A673 (cell line): ENCODE data around the gene PCCB. TPM values are rescaled to one million over a fixed set of nuclear protein-coding genes. Genes with fewer than 3 reads are reported as not detected.

Source experiments
- BruUV-seq: library from RNA; stranded (reverse); fragments of 400-500 nt; replicated peaks from 2 replicates; lab custom pipeline; 2021; lab: Mats Ljungman, UMichigan
- CTCF ChIA-PET: fragments of 300-600 bp; sonication (Branson Sonifier 250); formaldehyde crosslinking; loops from one replicate; lab custom pipeline; 2022; ENCODE audit warnings: antibody characterized with exemption; lab: Charles Lee
- POLR2A ChIA-PET: fragments of 300-600 bp; sonication (Branson Sonifier 250); formaldehyde crosslinking; loops from one replicate; lab custom pipeline; 2022; ENCODE audit warnings: antibody characterized with exemption; ENCODE audit not compliant: low non-redundant PET; lab: Charles Lee
- DNase-seq: peaks from one replicate; pipeline ENCODE4 v3.0.0-alpha.2; 2015; ENCODE audit warnings: low spot score
- H3K27ac ChIP-seq: fragments of 200-600 bp; sonication (generic); 2 replicates; pipeline ENCODE4 v1.5.1; 2016; ENCODE audit warnings: mixed run types, low read depth, mild to moderate bottlenecking, mixed read lengths, antibody characterized with exemption, low read length; ENCODE audit not compliant: poor library complexity, severe bottlenecking
- H3K27me3 ChIP-seq: fragments of 200-600 bp; sonication (generic); replicated peaks from 2 replicates; pipeline ENCODE4 v1.6.1; 2017; ENCODE audit warnings: mixed run types, low read depth, mild to moderate bottlenecking, mixed read lengths, antibody characterized with exemption, low read length; ENCODE audit not compliant: insufficient read depth, poor library complexity
- H3K36me3 ChIP-seq: fragments of 200-600 bp; sonication (generic); 2 replicates; pipeline ENCODE4 v1.6.1; 2016; ENCODE audit warnings: mixed run types, mild to moderate bottlenecking, mixed read lengths, antibody characterized with exemption, low read length; ENCODE audit not compliant: insufficient read depth, poor library complexity, severe bottlenecking
- H3K4me1 ChIP-seq: fragments of 200-600 bp; sonication (generic); 2 replicates; pipeline ENCODE4 v1.6.1; 2017; ENCODE audit warnings: mixed run types, mild to moderate bottlenecking, mixed read lengths, antibody characterized with exemption, low read length; ENCODE audit not compliant: insufficient read depth, poor library complexity, severe bottlenecking
- H3K4me3 ChIP-seq: fragments of 200-600 bp; sonication (generic); 2 replicates; pipeline ENCODE4 v1.5.1; 2016; ENCODE audit warnings: low read depth, mixed run types, mild to moderate bottlenecking, mixed read lengths, low read length; ENCODE audit not compliant: poor library complexity, severe bottlenecking
- H3K9me3 ChIP-seq: fragments of 200-600 bp; sonication (generic); 2 replicates; pipeline ENCODE4 v1.6.1; 2016; ENCODE audit warnings: mixed run types, low read depth, mild to moderate bottlenecking, mixed read lengths, antibody characterized with exemption, low read length; ENCODE audit not compliant: poor library complexity, severe bottlenecking
- EZH2 ChIP-seq: fragments of 200-600 bp; sonication (generic); IDR thresholded peaks from 2 replicates; pipeline ENCODE4 v1.6.1; 2017; ENCODE audit warnings: borderline replicate concordance, low read depth, mild to moderate bottlenecking, mixed read lengths, antibody characterized with exemption, low read length; ENCODE audit not compliant: poor library complexity, severe bottlenecking
- intact Hi-C: fragments of 100-400 bp; cut with micrococcal nuclease; formaldehyde crosslinking; loops from one replicate; pipeline ENCODE4 v1.10.0; 2022; ENCODE audit not compliant: unreplicated experiment
- total RNA-seq: library from RNA; stranded (reverse); gene quantifications from 2 replicates; pipeline ENCODE4 v1.2.3, GENCODE V29; 2021
- TF ChIP-seq, protein P1 (sequence below): fragments of 300-800, 200-600 bp; sonication (generic); conservative IDR thresholded peaks from 2 replicates; pipeline ENCODE4 v1.5.1; 2017; ENCODE audit warnings: low read depth, mild to moderate bottlenecking, antibody characterized with exemption, low read length, moderate library complexity, mixed read lengths

PCCB gene
- total RNA-seq, 1 experiment from 2014 or later: 82.1 TPM

DNA sequence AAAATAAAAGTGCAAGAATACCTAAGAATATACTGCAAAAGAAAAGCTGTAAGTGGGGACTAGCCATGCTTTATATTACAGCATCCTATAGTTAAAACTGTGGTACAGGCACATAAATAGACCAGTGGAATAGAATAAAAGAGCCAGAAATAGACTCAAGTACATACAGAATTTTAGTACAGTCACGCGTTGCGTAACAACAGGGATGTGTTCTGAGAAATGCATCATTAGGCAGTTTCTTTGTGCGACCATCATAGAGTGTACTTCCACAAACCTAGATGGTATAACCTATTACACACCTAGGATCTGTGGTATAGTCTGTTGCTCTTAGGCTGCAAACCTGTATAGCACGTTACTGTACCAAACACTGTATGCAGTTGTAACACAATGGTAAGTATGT, 61.8 kb downstream of the PCCB start:
- POLR2A ChIA-PET: no interaction called here
- CTCF ChIA-PET: no interaction called here
- no TSS peak for BruUV-seq
- H3K4me1 ChIP-seq: no peaks in the 10 kb centered on the region
- H3K27me3 ChIP-seq: no peaks in the 10 kb centered on the region
- no peak for DNase-seq
- H3K36me3 ChIP-seq: no peaks in the 10 kb centered on the region
- intact Hi-C loops: no loop called here
- no peak overlapping the region for H3K4me3 ChIP-seq
- TF ChIP-seq, protein P1, sequence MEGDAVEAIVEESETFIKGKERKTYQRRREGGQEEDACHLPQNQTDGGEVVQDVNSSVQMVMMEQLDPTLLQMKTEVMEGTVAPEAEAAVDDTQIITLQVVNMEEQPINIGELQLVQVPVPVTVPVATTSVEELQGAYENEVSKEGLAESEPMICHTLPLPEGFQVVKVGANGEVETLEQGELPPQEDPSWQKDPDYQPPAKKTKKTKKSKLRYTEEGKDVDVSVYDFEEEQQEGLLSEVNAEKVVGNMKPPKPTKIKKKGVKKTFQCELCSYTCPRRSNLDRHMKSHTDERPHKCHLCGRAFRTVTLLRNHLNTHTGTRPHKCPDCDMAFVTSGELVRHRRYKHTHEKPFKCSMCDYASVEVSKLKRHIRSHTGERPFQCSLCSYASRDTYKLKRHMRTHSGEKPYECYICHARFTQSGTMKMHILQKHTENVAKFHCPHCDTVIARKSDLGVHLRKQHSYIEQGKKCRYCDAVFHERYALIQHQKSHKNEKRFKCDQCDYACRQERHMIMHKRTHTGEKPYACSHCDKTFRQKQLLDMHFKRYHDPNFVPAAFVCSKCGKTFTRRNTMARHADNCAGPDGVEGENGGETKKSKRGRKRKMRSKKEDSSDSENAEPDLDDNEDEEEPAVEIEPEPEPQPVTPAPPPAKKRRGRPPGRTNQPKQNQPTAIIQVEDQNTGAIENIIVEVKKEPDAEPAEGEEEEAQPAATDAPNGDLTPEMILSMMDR: no peak
- TF ChIP-seq EZH2: no peak
- H3K9me3 ChIP-seq: no peaks in the 10 kb centered on the region
- no peak overlapping the region for H3K27ac ChIP-seq

DNA sequence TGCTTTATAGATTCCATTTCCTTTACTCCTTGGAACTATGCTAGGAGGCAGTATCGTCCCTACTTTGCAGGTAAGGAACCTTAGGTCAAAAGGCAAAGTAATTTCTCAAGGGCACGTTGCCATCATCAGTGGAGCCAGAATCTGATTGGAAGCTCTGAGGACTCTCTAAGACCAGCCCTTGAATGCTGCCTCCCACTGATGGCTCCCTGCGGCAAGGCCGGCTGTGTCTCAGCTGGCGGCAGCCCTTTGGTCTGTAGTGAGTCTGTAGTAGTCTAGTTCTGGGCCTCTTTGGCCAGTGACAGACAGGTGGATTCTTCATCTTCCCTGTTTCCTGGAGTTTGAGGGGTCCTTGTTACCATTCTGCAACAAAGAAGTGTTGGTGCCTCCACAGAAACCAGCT, 76.2 kb downstream of the PCCB start:
- Histone ChIP-seq H3K36me3 (peaks cover 15% of the 10 kb centered on the region), H3K27me3 (no peaks in the 10 kb centered on the region), H3K4me3 (no peak overlapping the region), H3K4me1 (no peaks in the 10 kb centered on the region), H3K9me3 (peaks cover 20% of the 10 kb centered on the region), H3K27ac (no peak overlapping the region)
- ChIA-PET POLR2A (no interaction called here), CTCF (no interaction called here)
- no TSS peak for BruUV-seq
- DNase-seq: no peak
- TF ChIP-seq EZH2: no peak
- TF ChIP-seq, protein P1: no peak
- intact Hi-C loops: no loop called here

GRCh38 chr3:136327671-136328070, 77.5 kb downstream of the PCCB start:
- ChIA-PET CTCF (no interaction called here), POLR2A (interaction anchor here (0.5 kb wide), 1 partner anchor 191 kb away, joined by 4 read pairs; no protein-coding TSS in a partner anchor)
- no peak overlapping the region for H3K4me3 ChIP-seq
- no peaks in the 10 kb centered on the region for H3K27me3 ChIP-seq
- H3K27ac ChIP-seq: no peak overlapping the region
- no TSS peak for BruUV-seq
- H3K4me1 ChIP-seq: no peaks in the 10 kb centered on the region
- TF ChIP-seq, protein P1: no peak
- TF ChIP-seq EZH2: no peak
- intact Hi-C loops: no loop called here
- H3K36me3 ChIP-seq: peaks cover 11% of the 10 kb centered on the region
- DNase-seq: no peak
- peaks cover 6% of the 10 kb centered on the region for H3K9me3 ChIP-seq
